Measurements from ENCODE around the gene ASB15. TPM values are rescaled to one million over a fixed set of nuclear protein-coding genes. Genes with fewer than 3 reads are reported as not detected.

Gene ASB15
- polyA plus RNA-seq, 1 experiment = not detected

DNA sequence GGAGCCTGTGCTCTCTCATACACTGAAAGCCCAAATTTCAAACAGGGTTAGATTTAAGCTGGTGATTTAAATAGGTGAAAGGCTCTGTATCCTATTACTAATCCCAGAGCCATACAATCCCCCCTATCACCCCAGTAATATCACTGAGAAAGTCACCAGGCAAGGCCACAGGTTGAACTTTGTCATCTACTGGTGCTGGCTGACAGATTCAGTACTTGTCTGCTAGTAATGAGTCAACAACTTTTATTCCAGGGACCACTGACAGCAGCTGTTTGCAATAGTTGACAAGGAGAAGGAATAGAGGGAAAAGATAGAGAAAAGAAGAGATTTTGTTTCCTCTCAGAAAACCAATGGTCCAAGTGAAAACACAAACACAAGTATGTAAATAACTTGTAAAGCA is 10.4 kb downstream of the ASB15 start:
- TF ChIP-seq, protein P1, sequence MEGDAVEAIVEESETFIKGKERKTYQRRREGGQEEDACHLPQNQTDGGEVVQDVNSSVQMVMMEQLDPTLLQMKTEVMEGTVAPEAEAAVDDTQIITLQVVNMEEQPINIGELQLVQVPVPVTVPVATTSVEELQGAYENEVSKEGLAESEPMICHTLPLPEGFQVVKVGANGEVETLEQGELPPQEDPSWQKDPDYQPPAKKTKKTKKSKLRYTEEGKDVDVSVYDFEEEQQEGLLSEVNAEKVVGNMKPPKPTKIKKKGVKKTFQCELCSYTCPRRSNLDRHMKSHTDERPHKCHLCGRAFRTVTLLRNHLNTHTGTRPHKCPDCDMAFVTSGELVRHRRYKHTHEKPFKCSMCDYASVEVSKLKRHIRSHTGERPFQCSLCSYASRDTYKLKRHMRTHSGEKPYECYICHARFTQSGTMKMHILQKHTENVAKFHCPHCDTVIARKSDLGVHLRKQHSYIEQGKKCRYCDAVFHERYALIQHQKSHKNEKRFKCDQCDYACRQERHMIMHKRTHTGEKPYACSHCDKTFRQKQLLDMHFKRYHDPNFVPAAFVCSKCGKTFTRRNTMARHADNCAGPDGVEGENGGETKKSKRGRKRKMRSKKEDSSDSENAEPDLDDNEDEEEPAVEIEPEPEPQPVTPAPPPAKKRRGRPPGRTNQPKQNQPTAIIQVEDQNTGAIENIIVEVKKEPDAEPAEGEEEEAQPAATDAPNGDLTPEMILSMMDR (IDR thresholded peaks at IDR 0.05; ENCODE audit: low read depth, low read length) = no peak
- no peaks in the 10 kb centered on the region for H3K9me3 ChIP-seq (ENCODE audit: control insufficient read depth, insufficient read depth, low read length)
- H3K27me3 ChIP-seq (ENCODE audit: control insufficient read depth, insufficient read depth, low read length) = no peaks in the 10 kb centered on the region
- no peak overlapping the region for H3K27ac ChIP-seq (ENCODE audit: low read depth, low read length)
- DNase-seq (ENCODE audit: low read depth, low spot score) = no peak
- ChIA-PET POLR2A (no interaction called here), CTCF (interaction anchor here (1.3 kb wide), 1 partner anchor 12 kb away, joined by 3 read pairs; no protein-coding TSS in a partner anchor)
- no peak overlapping the region for H3K4me3 ChIP-seq (ENCODE audit: low read depth, low read length)

GRCh38 chr7:123615344-123615743 is 13.7 kb downstream of the ASB15 start:
- H3K9me3 ChIP-seq (ENCODE audit: control insufficient read depth, insufficient read depth, low read length) = no peaks in the 10 kb centered on the region
- ChIA-PET CTCF (interaction anchor here (0.8 to 1.4 kb wide), 3 partner anchors 34 to 183 kb away, joined by 3 to 4 read pairs (median 4); no protein-coding TSS in a partner anchor), POLR2A (no interaction called here)
- TF ChIP-seq, protein P1 (IDR thresholded peaks at IDR 0.05; ENCODE audit: low read depth, low read length) = no peak
- no peak overlapping the region for H3K27ac ChIP-seq (ENCODE audit: low read depth, low read length)
- H3K4me3 ChIP-seq (ENCODE audit: low read depth, low read length) = no peak overlapping the region
- H3K27me3 ChIP-seq (ENCODE audit: control insufficient read depth, insufficient read depth, low read length) = peaks cover 3% of the 10 kb centered on the region
- peak; percentile 21 for DNase-seq (ENCODE audit: low read depth, low spot score)

DNA sequence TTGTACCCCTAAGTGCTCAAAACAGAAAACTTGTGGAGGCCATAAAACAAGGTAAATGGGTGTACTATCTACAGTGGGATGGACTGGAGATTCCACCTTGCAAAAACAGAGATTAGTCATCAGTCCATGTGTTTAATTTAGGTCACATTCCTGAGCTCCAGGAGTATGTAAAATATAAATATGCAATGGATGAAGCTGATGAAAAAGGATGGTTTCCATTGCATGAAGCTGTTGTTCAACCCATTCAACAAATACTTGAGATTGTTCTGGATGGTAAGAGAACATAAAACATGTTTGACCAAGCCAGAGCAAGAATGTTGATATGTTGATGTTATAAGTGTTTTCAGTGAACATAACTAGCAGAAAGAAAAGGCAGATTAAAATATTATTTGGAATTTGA is 14.6 kb downstream of the ASB15 start:
- ChIA-PET CTCF (interaction anchor here (0.8 to 1.4 kb wide), 4 partner anchors 34 to 257 kb away, joined by 3 to 4 read pairs (median 4); no protein-coding TSS in a partner anchor), POLR2A (no interaction called here)
- TF ChIP-seq, protein P1 (IDR thresholded peaks at IDR 0.05; ENCODE audit: low read depth, low read length) = no peak
- no peak for DNase-seq (ENCODE audit: low read depth, low spot score)
- Histone ChIP-seq H3K9me3 (ENCODE audit: control insufficient read depth, insufficient read depth, low read length) (no peaks in the 10 kb centered on the region), H3K27ac (ENCODE audit: low read depth, low read length) (no peak overlapping the region), H3K27me3 (ENCODE audit: control insufficient read depth, insufficient read depth, low read length) (peaks cover 3% of the 10 kb centered on the region), H3K4me3 (ENCODE audit: low read depth, low read length) (no peak overlapping the region)

DNA sequence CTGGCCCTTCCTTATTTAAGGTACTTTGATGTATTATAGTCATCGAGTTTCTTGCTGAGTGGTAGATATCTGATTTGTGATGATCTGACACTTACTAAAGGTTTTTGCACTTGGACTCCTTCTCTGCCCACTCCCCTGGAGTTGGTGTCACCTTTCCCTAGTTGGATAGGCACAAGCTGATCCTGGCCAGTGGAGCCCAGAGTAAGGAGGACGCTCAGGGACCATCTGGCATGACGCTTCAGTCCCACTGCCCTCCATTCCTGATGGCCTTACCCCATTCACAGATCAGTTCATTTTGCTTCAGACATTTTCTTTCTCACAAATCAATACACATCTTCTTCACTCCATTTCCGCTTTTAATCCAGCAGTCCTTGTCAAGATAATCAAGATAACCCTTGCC is 20.1 kb downstream of the ASB15 start:
- Histone ChIP-seq H3K27me3 (ENCODE audit: control insufficient read depth, insufficient read depth, low read length) (peaks cover 3% of the 10 kb centered on the region), H3K4me3 (ENCODE audit: low read depth, low read length) (no peak overlapping the region), H3K9me3 (ENCODE audit: control insufficient read depth, insufficient read depth, low read length) (no peaks in the 10 kb centered on the region), H3K27ac (ENCODE audit: low read depth, low read length) (no peak overlapping the region)
- ChIA-PET POLR2A (no interaction called here), CTCF (no interaction called here)
- TF ChIP-seq, protein P1 (IDR thresholded peaks at IDR 0.05; ENCODE audit: low read depth, low read length) = no peak
- no peak for DNase-seq (ENCODE audit: low read depth, low spot score)

GRCh38 chr7:123622660-123623386 is 21.2 kb downstream of the ASB15 start:
- TF ChIP-seq, protein P1 (IDR thresholded peaks at IDR 0.05; ENCODE audit: low read depth, low read length) = no peak
- peaks cover 3% of the 10 kb centered on the region for H3K27me3 ChIP-seq (ENCODE audit: control insufficient read depth, insufficient read depth, low read length)
- ChIA-PET CTCF (interaction anchor here (1.1 kb wide), 1 partner anchor 242 kb away, joined by 3 read pairs; no protein-coding TSS in a partner anchor), POLR2A (no interaction called here)
- no peak overlapping the region for H3K4me3 ChIP-seq (ENCODE audit: low read depth, low read length)
- H3K9me3 ChIP-seq (ENCODE audit: control insufficient read depth, insufficient read depth, low read length) = no peaks in the 10 kb centered on the region
- DNase-seq (ENCODE audit: low read depth, low spot score) = no peak
- H3K27ac ChIP-seq (ENCODE audit: low read depth, low read length) = no peak overlapping the region
